ENCODE results near the gene EPHA7.

DNA sequence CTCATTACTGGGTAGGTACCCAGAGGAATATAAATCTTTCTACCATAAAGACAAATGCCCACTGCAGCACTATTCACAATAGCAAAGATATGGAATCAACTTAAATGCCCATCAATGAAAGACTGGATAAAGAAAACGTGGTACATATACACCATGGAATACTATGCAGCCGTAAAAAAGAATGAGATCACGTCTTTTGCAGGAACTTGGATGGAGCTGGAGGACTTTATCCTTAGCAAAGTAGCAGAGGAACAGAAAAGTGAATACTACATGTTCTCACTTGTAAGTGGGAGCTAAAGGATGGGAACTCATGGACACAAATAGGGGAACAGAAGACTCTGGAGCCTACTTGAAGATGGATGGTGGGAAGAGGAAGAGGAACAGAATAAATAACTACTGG is 119.7 kb downstream of the EPHA7 start:
- TF ChIP-seq, protein P1, sequence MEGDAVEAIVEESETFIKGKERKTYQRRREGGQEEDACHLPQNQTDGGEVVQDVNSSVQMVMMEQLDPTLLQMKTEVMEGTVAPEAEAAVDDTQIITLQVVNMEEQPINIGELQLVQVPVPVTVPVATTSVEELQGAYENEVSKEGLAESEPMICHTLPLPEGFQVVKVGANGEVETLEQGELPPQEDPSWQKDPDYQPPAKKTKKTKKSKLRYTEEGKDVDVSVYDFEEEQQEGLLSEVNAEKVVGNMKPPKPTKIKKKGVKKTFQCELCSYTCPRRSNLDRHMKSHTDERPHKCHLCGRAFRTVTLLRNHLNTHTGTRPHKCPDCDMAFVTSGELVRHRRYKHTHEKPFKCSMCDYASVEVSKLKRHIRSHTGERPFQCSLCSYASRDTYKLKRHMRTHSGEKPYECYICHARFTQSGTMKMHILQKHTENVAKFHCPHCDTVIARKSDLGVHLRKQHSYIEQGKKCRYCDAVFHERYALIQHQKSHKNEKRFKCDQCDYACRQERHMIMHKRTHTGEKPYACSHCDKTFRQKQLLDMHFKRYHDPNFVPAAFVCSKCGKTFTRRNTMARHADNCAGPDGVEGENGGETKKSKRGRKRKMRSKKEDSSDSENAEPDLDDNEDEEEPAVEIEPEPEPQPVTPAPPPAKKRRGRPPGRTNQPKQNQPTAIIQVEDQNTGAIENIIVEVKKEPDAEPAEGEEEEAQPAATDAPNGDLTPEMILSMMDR (IDR thresholded peaks at IDR 0.05; ENCODE audit: poor library complexity): no peak
- TF ChIP-seq EZH2phosphoT487 (IDR thresholded peaks at IDR 0.05; ENCODE audit: low read depth, severe bottlenecking, unreplicated experiment) (no peak), EZH2 (IDR thresholded peaks at IDR 0.05; ENCODE audit: borderline replicate concordance) (no peak)

Data from hepatocyte (in vitro differentiated cells).